Natural killer cell (primary cell): Measurements from ENCODE around the gene ZAP70. TPM values are rescaled to one million over a fixed set of nuclear protein-coding genes. Genes with fewer than 3 reads are reported as not detected.

Experiments used
- ATAC-seq, 3 donors: fragments of 150-1000 bp in 2 of 3; fragments of 200-7000 bp in 1 of 3; cut with Tn5 transposase; 1 replicate in 1 of 3; 2 replicates in 2 of 3; pipeline ENCODE4 v1.10.0; 2021; ENCODE audit warnings: mild to moderate bottlenecking in 2 of 3, moderate library complexity in 2 of 3
- DNase-seq, 2 donors: peaks; one replicate each; pipeline versions ENCODE4 v3.0.0 to v3.0.0-alpha.2; 2013 to 2021; ENCODE audit warnings: mixed read lengths in 1 of 2
- H3K27ac ChIP-seq: one replicate; pipeline ENCODE4 v1.5.1; 2013; ENCODE audit warnings: mild to moderate bottlenecking, low read length
- H3K27me3 ChIP-seq: one replicate; pipeline ENCODE4 v1.6.1; 2013; ENCODE audit warnings: low read length; ENCODE audit not compliant: control insufficient read depth, insufficient read depth
- H3K36me3 ChIP-seq: one replicate; pipeline ENCODE4 v1.6.1; 2013; ENCODE audit warnings: low read length; ENCODE audit not compliant: control insufficient read depth, insufficient read depth
- H3K4me1 ChIP-seq: one replicate; pipeline ENCODE4 v1.6.1; 2013; ENCODE audit warnings: low read length; ENCODE audit not compliant: control insufficient read depth, insufficient read depth
- H3K4me3 ChIP-seq: one replicate; pipeline ENCODE4 v1.5.1; 2013; ENCODE audit warnings: low read length
- H3K9me3 ChIP-seq: one replicate; pipeline ENCODE4 v1.6.1; 2013; ENCODE audit warnings: low read length; ENCODE audit not compliant: control insufficient read depth, insufficient read depth
- H3K27ac Mint-ChIP-seq, 2 donors: one replicate each; pipeline ENCODE4 v1.8.0; 2022; ENCODE audit warnings: mild to moderate bottlenecking in 2 of 2, mixed read lengths in 2 of 2, moderate library complexity in 1 of 2
- H3K27me3 Mint-ChIP-seq, 2 donors: one replicate each; pipeline ENCODE4 v1.8.0; 2022; ENCODE audit warnings: low read depth in 2 of 2, mixed read lengths in 2 of 2
- H3K36me3 Mint-ChIP-seq: one replicate; pipeline ENCODE4 v1.8.0; 2022; ENCODE audit warnings: mixed read lengths
- H3K4me1 Mint-ChIP-seq, 2 donors: one replicate each; pipeline ENCODE4 v1.8.0; 2022; ENCODE audit warnings: mixed read lengths in 2 of 2
- H3K4me3 Mint-ChIP-seq: one replicate; pipeline ENCODE4 v1.8.0; 2022; ENCODE audit warnings: mild to moderate bottlenecking, moderate library complexity, mixed read lengths
- H3K9me3 Mint-ChIP-seq, 2 donors: one replicate each; pipeline ENCODE4 v1.8.0; 2022; ENCODE audit warnings: mixed read lengths in 2 of 2
- WGBS: methylation state at CpG from one replicate; pipeline ENCODE4 v1.1.7; 2013; ENCODE audit warnings: missing lambda C conversion rate; ENCODE audit not compliant: insufficient coverage; 5-methylcytosine and 5-hydroxymethylcytosine counted together
- intact Hi-C: fragments of 100-400 bp; cut with micrococcal nuclease; formaldehyde crosslinking; loops from one replicate; pipeline ENCODE4 v1.14.2; 2022
- total RNA-seq, 4 donors: library from RNA; stranded (reverse); fragments of 120-200 nt in 1 of 4; gene quantifications; one replicate each; pipeline versions ENCODE4 v1.2.3 to v1.2.4, GENCODE V29; 2013 to 2022
- TF ChIP-seq, protein P1 (sequence below): fragments of 200-600 bp; IDR thresholded peaks from one replicate; pipeline ENCODE4 v1.8.0; 2022; ENCODE audit warnings: antibody characterized with exemption

ZAP70 gene
- total RNA-seq, 3 donors from 2014 or later (not counting 1 experiment from before 2014, with no cell fraction given), result 883 to 1,008 (median 954) TPM

- peak overlapping the region; percentile 93 for H3K4me3 ChIP-seq
- peaks cover 7% of the 10 kb centered on the region for H3K36me3 ChIP-seq
- Mint-ChIP-seq H3K27ac (peak overlapping the region; percentile 95 to 97), H3K27me3 (no peaks in the 10 kb centered on the region), H3K9me3 (no peaks in the 10 kb centered on the region), H3K36me3 (no peaks in the 10 kb centered on the region), H3K4me1 (peaks cover 29 to 34% of the 10 kb centered on the region in 2 donors), H3K4me3 (peak overlapping the region; percentile 93)
- intact Hi-C loops, result loop anchor here (2.0 to 5.0 kb wide), 3 partner anchors 32 to 83 kb away; partner anchors contain the start of gene ZAP70
- 11% methylated on average over 21 of the region's 21 CpGs for WGBS
- H3K4me1 ChIP-seq, result peaks cover 36% of the 10 kb centered on the region
- no peaks in the 10 kb centered on the region for H3K9me3 ChIP-seq
- ATAC-seq (no peak), DNase-seq (no peak)
- H3K27me3 ChIP-seq, result no peaks in the 10 kb centered on the region
- TF ChIP-seq, protein P1, sequence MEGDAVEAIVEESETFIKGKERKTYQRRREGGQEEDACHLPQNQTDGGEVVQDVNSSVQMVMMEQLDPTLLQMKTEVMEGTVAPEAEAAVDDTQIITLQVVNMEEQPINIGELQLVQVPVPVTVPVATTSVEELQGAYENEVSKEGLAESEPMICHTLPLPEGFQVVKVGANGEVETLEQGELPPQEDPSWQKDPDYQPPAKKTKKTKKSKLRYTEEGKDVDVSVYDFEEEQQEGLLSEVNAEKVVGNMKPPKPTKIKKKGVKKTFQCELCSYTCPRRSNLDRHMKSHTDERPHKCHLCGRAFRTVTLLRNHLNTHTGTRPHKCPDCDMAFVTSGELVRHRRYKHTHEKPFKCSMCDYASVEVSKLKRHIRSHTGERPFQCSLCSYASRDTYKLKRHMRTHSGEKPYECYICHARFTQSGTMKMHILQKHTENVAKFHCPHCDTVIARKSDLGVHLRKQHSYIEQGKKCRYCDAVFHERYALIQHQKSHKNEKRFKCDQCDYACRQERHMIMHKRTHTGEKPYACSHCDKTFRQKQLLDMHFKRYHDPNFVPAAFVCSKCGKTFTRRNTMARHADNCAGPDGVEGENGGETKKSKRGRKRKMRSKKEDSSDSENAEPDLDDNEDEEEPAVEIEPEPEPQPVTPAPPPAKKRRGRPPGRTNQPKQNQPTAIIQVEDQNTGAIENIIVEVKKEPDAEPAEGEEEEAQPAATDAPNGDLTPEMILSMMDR, result peak; percentile 37
- H3K27ac ChIP-seq, result peak overlapping the region; percentile 99
Observed at GRCh38 chr2:97664636-97664970, 48.8 kb upstream of the ZAP70 start.

GRCh38 chr2:97669448-97669847 is 43.9 kb upstream of the ZAP70 start, which contains the start of gene C2orf92:
Gene C2orf92, plus strand, starts transcription at chr2:97669713. Its CDS starts 76 bp downstream, at chr2:97669789.
- intact Hi-C loops, result no loop called here
- Histone ChIP-seq H3K27ac (no peak within 1 kb of the TSS), H3K9me3 (no peaks in the 10 kb centered on the region), H3K27me3 (no peaks in the 10 kb centered on the region), H3K4me3 (no peak within 1 kb of the TSS), H3K4me1 (peaks cover 6% of the 10 kb centered on the region), H3K36me3 (no peaks in the 10 kb centered on the region)
- Mint-ChIP-seq H3K27me3 (peaks cover 0 to 8% of the 10 kb centered on the region in 2 donors), H3K9me3 (no peaks in the 10 kb centered on the region), H3K36me3 (no peaks in the 10 kb centered on the region), H3K27ac (no peak within 1 kb of the TSS), H3K4me1 (no peaks in the 10 kb centered on the region), H3K4me3 (no peak within 1 kb of the TSS)
- ATAC-seq (no peak), DNase-seq (no peak)
- WGBS, result 87% methylated on average over 6 of the region's 6 CpGs
- TF ChIP-seq, protein P1, result no peak

GRCh38 chr2:97670471-97670870 is 42.9 kb upstream of the ZAP70 start:
- Mint-ChIP-seq H3K9me3 (no peaks in the 10 kb centered on the region), H3K4me3 (no peak overlapping the region)
- DNase-seq, result no peak

More at GRCh38 chr2:97670471-97670870, 42.9 kb upstream of the ZAP70 start:
- Mint-ChIP-seq H3K4me1 (no peaks in the 10 kb centered on the region), H3K27ac (no peak overlapping the region), H3K27me3 (peaks cover 0 to 8% of the 10 kb centered on the region in 2 donors), H3K36me3 (no peaks in the 10 kb centered on the region)
- intact Hi-C loops, result no loop called here
- Histone ChIP-seq H3K36me3 (no peaks in the 10 kb centered on the region), H3K27me3 (no peaks in the 10 kb centered on the region), H3K4me1 (no peaks in the 10 kb centered on the region), H3K27ac (no peak overlapping the region), H3K9me3 (no peaks in the 10 kb centered on the region), H3K4me3 (no peak overlapping the region)
- no peak for ATAC-seq
- WGBS, result 100% methylated on average over 1 of the region's 1 CpG
- TF ChIP-seq, protein P1, result no peak
